Measurements from ENCODE around the gene HHATL.

DNA sequence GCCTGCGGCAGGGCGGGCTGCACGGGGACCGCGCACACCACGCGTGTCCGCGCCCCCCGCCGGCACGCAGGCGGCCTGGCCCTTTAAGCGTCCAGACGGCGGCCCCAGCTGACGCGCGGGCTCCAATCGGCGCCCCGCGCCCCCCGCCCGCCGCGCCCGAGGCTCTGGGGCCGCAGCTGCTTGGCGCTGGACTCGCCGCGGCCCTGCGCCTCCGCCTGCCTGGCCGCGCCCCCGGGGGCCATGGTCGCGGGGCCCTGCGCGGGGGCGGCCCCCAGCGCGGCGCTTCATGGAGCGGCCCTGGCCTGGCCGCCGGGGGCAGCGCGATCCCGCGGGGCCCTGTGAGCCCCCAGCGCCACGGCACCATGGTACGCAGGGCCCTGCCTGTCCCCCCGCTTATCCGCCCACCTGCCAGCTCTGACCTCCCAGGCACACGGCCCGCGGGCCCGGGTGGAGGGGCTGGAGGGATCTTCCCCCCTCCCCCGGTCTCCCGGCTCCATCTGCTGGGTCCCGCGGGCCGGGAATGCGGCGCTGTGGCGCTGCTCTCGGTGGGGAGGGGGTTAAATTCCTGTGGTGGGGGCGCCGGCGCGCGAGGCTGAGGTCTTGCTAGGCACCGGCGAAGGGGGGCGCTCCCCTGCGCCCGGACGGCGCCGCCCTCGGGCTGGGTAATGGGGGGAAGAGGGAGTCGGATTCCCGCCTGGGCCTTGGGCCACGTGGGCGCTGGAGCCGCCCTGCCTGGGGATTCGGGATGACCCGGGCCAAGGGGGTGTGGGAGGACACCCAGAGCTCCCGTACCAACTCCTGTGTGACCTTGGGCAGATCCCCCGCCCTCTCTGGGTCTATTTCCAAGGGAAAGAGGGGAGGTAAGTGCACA, 48.0 kb downstream of the HHATL start:
- TF ChIP-seq, protein P1, sequence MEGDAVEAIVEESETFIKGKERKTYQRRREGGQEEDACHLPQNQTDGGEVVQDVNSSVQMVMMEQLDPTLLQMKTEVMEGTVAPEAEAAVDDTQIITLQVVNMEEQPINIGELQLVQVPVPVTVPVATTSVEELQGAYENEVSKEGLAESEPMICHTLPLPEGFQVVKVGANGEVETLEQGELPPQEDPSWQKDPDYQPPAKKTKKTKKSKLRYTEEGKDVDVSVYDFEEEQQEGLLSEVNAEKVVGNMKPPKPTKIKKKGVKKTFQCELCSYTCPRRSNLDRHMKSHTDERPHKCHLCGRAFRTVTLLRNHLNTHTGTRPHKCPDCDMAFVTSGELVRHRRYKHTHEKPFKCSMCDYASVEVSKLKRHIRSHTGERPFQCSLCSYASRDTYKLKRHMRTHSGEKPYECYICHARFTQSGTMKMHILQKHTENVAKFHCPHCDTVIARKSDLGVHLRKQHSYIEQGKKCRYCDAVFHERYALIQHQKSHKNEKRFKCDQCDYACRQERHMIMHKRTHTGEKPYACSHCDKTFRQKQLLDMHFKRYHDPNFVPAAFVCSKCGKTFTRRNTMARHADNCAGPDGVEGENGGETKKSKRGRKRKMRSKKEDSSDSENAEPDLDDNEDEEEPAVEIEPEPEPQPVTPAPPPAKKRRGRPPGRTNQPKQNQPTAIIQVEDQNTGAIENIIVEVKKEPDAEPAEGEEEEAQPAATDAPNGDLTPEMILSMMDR (IDR thresholded peaks at IDR 0.05), result peak in 1 of 6 experiments; percentile 21
- no peak for TF ChIP-seq EP300 (IDR thresholded peaks at IDR 0.05)
